Colon (tissue), 2 donors: ENCODE data around the gene CTNND2.

Experiments
- FAIRE-seq: peaks from 2 replicates; lab custom pipeline; 2012; peaks lifted over from hg19 to GRCh38; lab: Jason Lieb, UNC
- donor health status: control.
- donor health status: control.

The CTNND2 gene

GRCh38 chr5:11594021-11594420 lies 310.2 kb downstream of the CTNND2 start:
- FAIRE-seq: no peak

- no peak for FAIRE-seq
These were observed 313.8 kb downstream of the CTNND2 start for GRCh38 chr5:11590475-11590874.

- no peak for FAIRE-seq
These were observed 315.4 kb downstream of the CTNND2 start for GRCh38 chr5:11588803-11589202.

- no peak for FAIRE-seq
These were observed 320.2 kb downstream of the CTNND2 start for GRCh38 chr5:11584017-11584416.

GRCh38 chr5:11579351-11579750 lies 324.9 kb downstream of the CTNND2 start:
- FAIRE-seq: no peak

- FAIRE-seq: no peak
These were observed 329.5 kb downstream of the CTNND2 start for GRCh38 chr5:11574787-11575186.

GRCh38 chr5:11573140-11573992 lies 330.9 kb downstream of the CTNND2 start:
- FAIRE-seq: no peak

- FAIRE-seq: no peak
These were observed 339.5 kb downstream of the CTNND2 start for GRCh38 chr5:11564706-11565105.

GRCh38 chr5:11563822-11564221 lies 340.4 kb downstream of the CTNND2 start:
- no peak for FAIRE-seq

- FAIRE-seq: no peak
These were observed 343.1 kb downstream of the CTNND2 start for GRCh38 chr5:11560915-11561697.

GRCh38 chr5:11557063-11557462 lies 347.2 kb downstream of the CTNND2 start:
- no peak for FAIRE-seq

- FAIRE-seq: no peak
These were observed 349.1 kb downstream of the CTNND2 start for GRCh38 chr5:11555171-11555570.

- no peak for FAIRE-seq
These were observed 356.5 kb downstream of the CTNND2 start for GRCh38 chr5:11547730-11548129.

- no peak for FAIRE-seq
These were observed 357.1 kb downstream of the CTNND2 start for GRCh38 chr5:11547140-11547539.

- no peak for FAIRE-seq
These were observed 364.1 kb downstream of the CTNND2 start for GRCh38 chr5:11540112-11540511.

GRCh38 chr5:11531811-11532555 lies 372.3 kb downstream of the CTNND2 start:
- no peak for FAIRE-seq

GRCh38 chr5:11528720-11529119 lies 375.5 kb downstream of the CTNND2 start:
- FAIRE-seq: no peak

- no peak for FAIRE-seq
These were observed 376.4 kb downstream of the CTNND2 start for GRCh38 chr5:11527652-11528349.

- FAIRE-seq: no peak
These were observed 379.2 kb downstream of the CTNND2 start for GRCh38 chr5:11525020-11525419.

- FAIRE-seq: no peak
These were observed 380.1 kb downstream of the CTNND2 start for GRCh38 chr5:11524188-11524587.

- FAIRE-seq: no peak
These were observed 381.4 kb downstream of the CTNND2 start for GRCh38 chr5:11522796-11523195.
